NCI-H2107 treated with DMSO at 0.1 percent for 48 hours (cell line): Measurements from ENCODE around the gene NRCAM.

Experiments
- DNase-seq: peaks from one replicate; lab custom pipeline; 2025; ENCODE audit not compliant: unreplicated experiment; lab: John Stamatoyannopoulos, UW

The NRCAM gene

GRCh38 chr7:108167460-108167859 lies 288.8 kb downstream of the NRCAM start:
- peak; percentile 53 for DNase-seq

GRCh38 chr7:108166687-108167086 lies 289.5 kb downstream of the NRCAM start:
- DNase-seq, result no peak

- peak; percentile 8 for DNase-seq
These were observed 290.5 kb downstream of the NRCAM start for GRCh38 chr7:108165723-108166122.

- DNase-seq, result no peak
These were observed 291.3 kb downstream of the NRCAM start for GRCh38 chr7:108164946-108165345.

GRCh38 chr7:108164342-108164741 lies 291.9 kb downstream of the NRCAM start:
- DNase-seq, result no peak

GRCh38 chr7:108158776-108159175 lies 297.5 kb downstream of the NRCAM start:
- DNase-seq, result no peak

- no peak for DNase-seq
These were observed 298.5 kb downstream of the NRCAM start for GRCh38 chr7:108157606-108158335.

- DNase-seq, result no peak
These were observed 299.2 kb downstream of the NRCAM start for GRCh38 chr7:108156897-108157605.

GRCh38 chr7:108152198-108152597 lies 304.0 kb downstream of the NRCAM start:
- DNase-seq, result no peak

GRCh38 chr7:108149908-108150307 lies 306.3 kb downstream of the NRCAM start:
- no peak for DNase-seq

- DNase-seq, result no peak
These were observed 307.1 kb downstream of the NRCAM start for GRCh38 chr7:108149119-108149518.

- DNase-seq, result peak; percentile 96
These were observed 309.1 kb downstream of the NRCAM start for GRCh38 chr7:108147031-108147563.

GRCh38 chr7:108146070-108146842 lies 310.0 kb downstream of the NRCAM start:
- peak; percentile 46 for DNase-seq

- no peak for DNase-seq
These were observed 310.8 kb downstream of the NRCAM start for GRCh38 chr7:108145401-108145800.

GRCh38 chr7:108144931-108145330 lies 311.3 kb downstream of the NRCAM start:
- no peak for DNase-seq

GRCh38 chr7:108143658-108144420 lies 312.4 kb downstream of the NRCAM start:
- DNase-seq, result no peak

GRCh38 chr7:108142675-108143259 lies 313.5 kb downstream of the NRCAM start:
- DNase-seq, result no peak

GRCh38 chr7:108142180-108142579 lies 314.1 kb downstream of the NRCAM start:
- DNase-seq, result no peak

GRCh38 chr7:108140671-108141070 lies 315.6 kb downstream of the NRCAM start:
- no peak for DNase-seq

- DNase-seq, result no peak
These were observed 317.3 kb downstream of the NRCAM start for GRCh38 chr7:108138911-108139310.
